CD4-positive, alpha-beta T cell (primary cell): Measurements from ENCODE around the gene NOS1AP. TPM values are rescaled to one million over a fixed set of nuclear protein-coding genes. Genes with fewer than 3 reads are reported as not detected.

ENCODE experiments used
- ATAC-seq: fragments of 200-7000 bp; cut with Tn5 transposase; one replicate; pipeline ENCODE4 v1.10.0; 2022; ENCODE audit warnings: mild to moderate bottlenecking; ENCODE audit not compliant: poor library complexity
- CTCF ChIA-PET: fragments of 350-600 bp; sonication (Branson Sonifier 250); formaldehyde crosslinking; loops from one replicate; lab custom pipeline; 2021; ENCODE audit warnings: antibody characterized with exemption, inconsistent platforms; lab: Charles Lee
- POLR2A ChIA-PET: fragments of 350-600 bp; sonication (Branson Sonifier 250); formaldehyde crosslinking; loops from one replicate; lab custom pipeline; 2021; ENCODE audit warnings: antibody characterized with exemption, inconsistent platforms; lab: Charles Lee
- DNase-seq, 14 experiments: peaks; one replicate each; pipeline ENCODE4 v3.0.0-alpha.2; 2013 to 2020; ENCODE audit warnings: mixed read lengths in 2 of 14
- H3K27ac ChIP-seq, 2 donors: one replicate each; pipeline versions ENCODE4 v1.5.1 to v1.7.0; 2013; ENCODE audit warnings: low read length in 2 of 2, low read depth in 1 of 2, mild to moderate bottlenecking in 1 of 2
- H3K27me3 ChIP-seq, 2 experiments: 1 replicate in 1 of 2; 2 replicates in 1 of 2; pipeline versions ENCODE4 v1.6.1 to v1.7.0; 2013; ENCODE audit warnings: low read length in 2 of 2, control low read depth in 1 of 2, mild to moderate bottlenecking in 1 of 2, moderate library complexity in 1 of 2; ENCODE audit not compliant: insufficient read depth in 2 of 2, control insufficient read depth in 1 of 2
- H3K36me3 ChIP-seq: one replicate; pipeline ENCODE4 v1.6.1; 2013; ENCODE audit warnings: low read length, control low read depth; ENCODE audit not compliant: insufficient read depth
- H3K4me1 ChIP-seq: one replicate; pipeline ENCODE4 v1.6.1; 2013; ENCODE audit warnings: low read length, control low read depth; ENCODE audit not compliant: insufficient read depth
- H3K4me3 ChIP-seq: one replicate; pipeline ENCODE4 v1.5.1; 2013; ENCODE audit warnings: mild to moderate bottlenecking, low read length, moderate library complexity
- H3K9me3 ChIP-seq, 2 experiments: 1 replicate in 1 of 2; 2 replicates in 1 of 2; pipeline versions ENCODE4 v1.6.1 to v1.7.0; 2013; ENCODE audit warnings: low read length in 2 of 2, mild to moderate bottlenecking in 2 of 2, control low read depth in 1 of 2, moderate library complexity in 1 of 2; ENCODE audit not compliant: control insufficient read depth in 1 of 2, insufficient read depth in 1 of 2
- H3K27ac Mint-ChIP-seq: one replicate; pipeline ENCODE4 v1.8.0; 2020; ENCODE audit warnings: mixed read lengths
- H3K27me3 Mint-ChIP-seq: one replicate; pipeline ENCODE4 v1.8.0; 2021; ENCODE audit warnings: mixed read lengths
- H3K36me3 Mint-ChIP-seq: one replicate; pipeline ENCODE4 v1.8.0; 2021; ENCODE audit warnings: low read depth, mixed read lengths
- H3K4me1 Mint-ChIP-seq: one replicate; pipeline ENCODE4 v1.8.0; 2021; ENCODE audit warnings: low read depth, mixed read lengths
- H3K4me3 Mint-ChIP-seq: one replicate; pipeline ENCODE4 v1.8.0; 2020; ENCODE audit warnings: mild to moderate bottlenecking, mixed read lengths
- H3K9me3 Mint-ChIP-seq: one replicate; pipeline ENCODE4 v1.8.0; 2020; ENCODE audit warnings: mixed read lengths
- CTCF ChIP-seq: fragments of 200-600 bp; IDR thresholded peaks from one replicate; pipeline ENCODE4 v1.8.0; 2022; ENCODE audit warnings: antibody characterized with exemption, mild to moderate bottlenecking
- intact Hi-C, 2 experiments: fragments of 100-400 bp; cut with DNase I in 1 of 2; cut with micrococcal nuclease in 1 of 2; formaldehyde crosslinking; loops; one replicate each; pipeline versions ENCODE4 v1.15.1 to v1.9.0; 2023 to 2025; cut with DNase I, micrococcal nuclease
- total RNA-seq, 174 experiments: library from RNA in 2 of 174; stranded (reverse) in 2 of 174; gene quantifications; one replicate each; pipeline ENCODE4 v1.2.3 and lab custom pipeline; 2021 to 2026

Gene NOS1AP
- total RNA-seq, 2 experiments from 2014 or later, result not detected

- H3K9me3 ChIP-seq, result no peaks in the 10 kb centered on the region
- DNase-seq (no peak), ATAC-seq (no peak)
- H3K9me3 Mint-ChIP-seq, result no peaks in the 10 kb centered on the region
- H3K4me1 ChIP-seq, result no peaks in the 10 kb centered on the region
- no peak overlapping the region for H3K27ac Mint-ChIP-seq
- H3K27me3 ChIP-seq, result no peaks in the 10 kb centered on the region
- no peak for TF ChIP-seq CTCF
- H3K27ac ChIP-seq, result no peak overlapping the region
- ChIA-PET POLR2A (no interaction called here), CTCF (no interaction called here)
- H3K36me3 ChIP-seq, result no peaks in the 10 kb centered on the region
- no peak overlapping the region for H3K4me3 ChIP-seq
- H3K27me3 Mint-ChIP-seq, result no peaks in the 10 kb centered on the region
- no peaks in the 10 kb centered on the region for H3K36me3 Mint-ChIP-seq
- no peaks in the 10 kb centered on the region for H3K4me1 Mint-ChIP-seq
- intact Hi-C loops, result no loop called here
- H3K4me3 Mint-ChIP-seq, result no peak overlapping the region
These were observed 294.3 kb downstream of the NOS1AP start for GRCh38 chr1:162363823-162364222.

GRCh38 chr1:162364498-162364897 lies 295.0 kb downstream of the NOS1AP start:
- no peaks in the 10 kb centered on the region for H3K27me3 Mint-ChIP-seq
- no peaks in the 10 kb centered on the region for H3K27me3 ChIP-seq
- no peak for TF ChIP-seq CTCF
- no peak overlapping the region for H3K4me3 ChIP-seq
- ChIA-PET POLR2A (no interaction called here), CTCF (no interaction called here)
- no peak overlapping the region for H3K27ac ChIP-seq
- H3K4me3 Mint-ChIP-seq, result no peak overlapping the region
- no peaks in the 10 kb centered on the region for H3K9me3 Mint-ChIP-seq
- no peaks in the 10 kb centered on the region for H3K4me1 Mint-ChIP-seq
- no peaks in the 10 kb centered on the region for H3K9me3 ChIP-seq
- DNase-seq (no peak), ATAC-seq (no peak)
- intact Hi-C loops, result no loop called here
- H3K27ac Mint-ChIP-seq, result no peak overlapping the region
- H3K36me3 Mint-ChIP-seq, result no peaks in the 10 kb centered on the region
- no peaks in the 10 kb centered on the region for H3K36me3 ChIP-seq
- no peaks in the 10 kb centered on the region for H3K4me1 ChIP-seq

GRCh38 chr1:162365284-162366020 lies 296.0 kb downstream of the NOS1AP start:
- intact Hi-C loops, result no loop called here
- POLR2A ChIA-PET, result no interaction called here
- H3K27ac ChIP-seq, result no peak overlapping the region
- Mint-ChIP-seq H3K4me3 (no peak overlapping the region), H3K27me3 (no peaks in the 10 kb centered on the region), H3K4me1 (no peaks in the 10 kb centered on the region), H3K9me3 (no peaks in the 10 kb centered on the region), H3K36me3 (no peaks in the 10 kb centered on the region), H3K27ac (no peak overlapping the region)
- CTCF ChIA-PET, result no interaction called here
- no peaks in the 10 kb centered on the region for H3K27me3 ChIP-seq
- no peak overlapping the region for H3K4me3 ChIP-seq
- no peak for TF ChIP-seq CTCF
- DNase-seq (no peak), ATAC-seq (no peak)
- no peaks in the 10 kb centered on the region for H3K36me3 ChIP-seq
- no peaks in the 10 kb centered on the region for H3K9me3 ChIP-seq
- no peaks in the 10 kb centered on the region for H3K4me1 ChIP-seq
